Coronary artery (tissue), 2 donors: ENCODE results near the gene CENPT.

Experiments used
- DNase-seq: peaks from one replicate; pipeline ENCODE4 v3.0.0-alpha.2; 2017; ENCODE audit warnings: low spot score
- H3K27ac ChIP-seq, 2 donors: fragments of 200-600 bp; sonication (generic); one replicate each; pipeline ENCODE4 v1.5.1; 2016 to 2019
- H3K4me3 ChIP-seq: fragments of 200-600 bp; sonication (generic); 2 replicates; pipeline ENCODE4 v1.5.1; 2016; ENCODE audit warnings: mild to moderate bottlenecking, moderate library complexity
- TF ChIP-seq, protein P1 (sequence below): fragments of 200-600 bp; sonication (generic); IDR thresholded peaks from one replicate; pipeline ENCODE4 v1.5.1; 2019; ENCODE audit warnings: antibody characterized with exemption

Gene CENPT

GRCh38 chr16:67882374-67883145, 35.1 kb upstream of the CENPT start:
- no peak overlapping the region for H3K4me3 ChIP-seq
- TF ChIP-seq, protein P1, sequence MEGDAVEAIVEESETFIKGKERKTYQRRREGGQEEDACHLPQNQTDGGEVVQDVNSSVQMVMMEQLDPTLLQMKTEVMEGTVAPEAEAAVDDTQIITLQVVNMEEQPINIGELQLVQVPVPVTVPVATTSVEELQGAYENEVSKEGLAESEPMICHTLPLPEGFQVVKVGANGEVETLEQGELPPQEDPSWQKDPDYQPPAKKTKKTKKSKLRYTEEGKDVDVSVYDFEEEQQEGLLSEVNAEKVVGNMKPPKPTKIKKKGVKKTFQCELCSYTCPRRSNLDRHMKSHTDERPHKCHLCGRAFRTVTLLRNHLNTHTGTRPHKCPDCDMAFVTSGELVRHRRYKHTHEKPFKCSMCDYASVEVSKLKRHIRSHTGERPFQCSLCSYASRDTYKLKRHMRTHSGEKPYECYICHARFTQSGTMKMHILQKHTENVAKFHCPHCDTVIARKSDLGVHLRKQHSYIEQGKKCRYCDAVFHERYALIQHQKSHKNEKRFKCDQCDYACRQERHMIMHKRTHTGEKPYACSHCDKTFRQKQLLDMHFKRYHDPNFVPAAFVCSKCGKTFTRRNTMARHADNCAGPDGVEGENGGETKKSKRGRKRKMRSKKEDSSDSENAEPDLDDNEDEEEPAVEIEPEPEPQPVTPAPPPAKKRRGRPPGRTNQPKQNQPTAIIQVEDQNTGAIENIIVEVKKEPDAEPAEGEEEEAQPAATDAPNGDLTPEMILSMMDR = no peak
- DNase-seq = no peak
- no peak overlapping the region for H3K27ac ChIP-seq

- TF ChIP-seq, protein P1 = no peak
- DNase-seq = no peak
- no peak overlapping the region for H3K4me3 ChIP-seq
- no peak overlapping the region for H3K27ac ChIP-seq
Observed at GRCh38 chr16:67881621-67882161, 34.2 kb upstream of the CENPT start.

DNA sequence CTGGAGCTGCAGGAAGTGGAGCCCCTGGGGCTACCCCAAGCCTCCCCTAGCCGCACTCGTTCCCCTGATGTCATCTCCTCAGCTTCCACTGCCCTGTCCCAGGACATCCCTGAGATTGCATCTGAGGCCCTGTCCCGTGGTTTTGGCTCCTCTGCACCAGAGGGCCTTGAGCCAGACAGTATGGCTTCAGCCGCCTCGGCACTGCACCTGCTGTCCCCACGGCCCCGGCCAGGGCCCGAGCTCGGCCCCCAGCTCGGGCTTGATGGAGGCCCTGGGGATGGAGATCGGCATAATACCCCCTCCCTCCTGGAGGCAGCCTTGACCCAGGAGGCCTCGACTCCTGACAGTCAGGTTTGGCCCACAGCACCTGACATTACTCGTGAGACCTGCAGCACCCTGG, 33.1 kb upstream of the CENPT start:
- H3K4me3 ChIP-seq = no peak overlapping the region
- no peak for DNase-seq
- TF ChIP-seq, protein P1 = no peak
- no peak overlapping the region for H3K27ac ChIP-seq

- no peak overlapping the region for H3K4me3 ChIP-seq
- no peak for DNase-seq
- TF ChIP-seq, protein P1 = no peak
- no peak overlapping the region for H3K27ac ChIP-seq
Observed at GRCh38 chr16:67879936-67880335, 32.4 kb upstream of the CENPT start.

DNA sequence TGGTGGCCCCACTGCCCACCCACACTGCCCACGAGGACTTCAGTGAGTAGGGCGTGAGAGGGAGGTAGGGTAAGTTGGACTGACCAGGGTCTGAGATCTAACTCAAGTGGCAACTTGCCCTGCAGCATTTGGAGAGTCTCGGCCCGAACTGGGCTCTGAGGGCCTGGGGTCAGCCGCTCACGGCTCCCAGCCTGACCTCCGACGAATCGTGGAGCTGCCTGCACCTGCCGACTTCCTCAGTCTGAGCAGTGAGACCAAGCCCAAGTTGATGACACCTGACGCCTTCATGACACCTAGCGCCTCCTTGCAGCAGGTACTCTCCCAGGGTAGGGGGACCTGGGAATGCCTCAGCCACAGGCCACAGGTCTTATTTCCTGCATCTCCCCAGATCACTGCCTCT, 32.0 kb upstream of the CENPT start:
- no peak overlapping the region for H3K4me3 ChIP-seq
- TF ChIP-seq, protein P1 = no peak
- no peak for DNase-seq
- H3K27ac ChIP-seq = no peak overlapping the region

- TF ChIP-seq, protein P1 = no peak
- no peak overlapping the region for H3K27ac ChIP-seq
- H3K4me3 ChIP-seq = no peak overlapping the region
- no peak for DNase-seq
Observed at GRCh38 chr16:67878846-67879245, 31.4 kb upstream of the CENPT start.

- Histone ChIP-seq H3K4me3 (no peak overlapping the region), H3K27ac (no peak overlapping the region)
- TF ChIP-seq, protein P1 = no peak
- DNase-seq = no peak
Observed at GRCh38 chr16:67878232-67878631, 30.7 kb upstream of the CENPT start.
